Measurements from ENCODE around the gene LY6G6D. TPM values are rescaled to one million over a fixed set of nuclear protein-coding genes. Genes with fewer than 3 reads are reported as not detected.

The LY6G6D gene
- total RNA-seq, 1 donor from 2014 or later, result not detected

- DNase-seq (ENCODE audit: low read depth, low spot score), result no peak
Measured at GRCh38 chr6:31717499-31718222, 2.5 kb downstream of the LY6G6D start.

GRCh38 chr6:31718265-31718664 lies 3.1 kb downstream of the LY6G6D start:
- no peak for DNase-seq (ENCODE audit: low read depth, low spot score)

GRCh38 chr6:31719001-31719400 lies 3.9 kb downstream of the LY6G6D start:
- no peak for DNase-seq (ENCODE audit: low read depth, low spot score)

- DNase-seq (ENCODE audit: low read depth, low spot score), result no peak
Measured at GRCh38 chr6:31720196-31720770, 5.1 kb downstream of the LY6G6D start.

GRCh38 chr6:31721351-31722020 lies 6.3 kb downstream of the LY6G6D start, which contains the start of gene LY6G6C:
TSS of gene LY6G6C (minus strand) at chr6:31721746. CDS start at chr6:31721679, 67 bp downstream.
- no peak for DNase-seq (ENCODE audit: low read depth, low spot score)

GRCh38 chr6:31722173-31722572 lies 7.0 kb downstream of the LY6G6D start:
- DNase-seq (ENCODE audit: low read depth, low spot score), result no peak

- DNase-seq (ENCODE audit: low read depth, low spot score), result no peak
Measured at GRCh38 chr6:31723245-31723979, 8.3 kb downstream of the LY6G6D start, which contains the start of gene MPIG6B. TSS of gene MPIG6B (plus strand) at chr6:31723373. CDS start at chr6:31723384, 11 bp downstream.

GRCh38 chr6:31723980-31724691 lies 9.0 kb downstream of the LY6G6D start:
- DNase-seq (ENCODE audit: low read depth, low spot score), result no peak

GRCh38 chr6:31725502-31726350 lies 10.6 kb downstream of the LY6G6D start:
- DNase-seq (ENCODE audit: low read depth, low spot score), result no peak

GRCh38 chr6:31727034-31727716 lies 12.0 kb downstream of the LY6G6D start:
- no peak for DNase-seq (ENCODE audit: low read depth, low spot score)

GRCh38 chr6:31727717-31728671 lies 12.8 kb downstream of the LY6G6D start:
- DNase-seq (ENCODE audit: low read depth, low spot score), result no peak

GRCh38 chr6:31728767-31729514 lies 13.8 kb downstream of the LY6G6D start, which contains the start of gene DDAH2:
TSS of gene DDAH2 (minus strand) at chr6:31729299. CDS start at chr6:31729161, 138 bp downstream.
- no peak for DNase-seq (ENCODE audit: low read depth, low spot score)

GRCh38 chr6:31729515-31729978 lies 14.4 kb downstream of the LY6G6D start:
- peak; percentile 60 for DNase-seq (ENCODE audit: low read depth, low spot score)

GRCh38 chr6:31729979-31730630 lies 15.0 kb downstream of the LY6G6D start:
- peak; percentile 80 for DNase-seq (ENCODE audit: low read depth, low spot score)

- DNase-seq (ENCODE audit: low read depth, low spot score), result no peak
Measured at GRCh38 chr6:31730631-31731086, 15.5 kb downstream of the LY6G6D start.

GRCh38 chr6:31732029-31732428 lies 16.9 kb downstream of the LY6G6D start:
- DNase-seq (ENCODE audit: low read depth, low spot score), result no peak

GRCh38 chr6:31733734-31734133 lies 18.6 kb downstream of the LY6G6D start:
- DNase-seq (ENCODE audit: low read depth, low spot score), result no peak
